ENCODE data around the gene PDPK1.
A peak's percentile ranks its signal among the peaks of the same experiment; 100 is the strongest.
"Not testable (repeated sequence)": the region's sequence is repeated elsewhere in the genome, so short reads cannot be mapped to it uniquely, and the experiment has no call there.

PDPK1 gene

DNA sequence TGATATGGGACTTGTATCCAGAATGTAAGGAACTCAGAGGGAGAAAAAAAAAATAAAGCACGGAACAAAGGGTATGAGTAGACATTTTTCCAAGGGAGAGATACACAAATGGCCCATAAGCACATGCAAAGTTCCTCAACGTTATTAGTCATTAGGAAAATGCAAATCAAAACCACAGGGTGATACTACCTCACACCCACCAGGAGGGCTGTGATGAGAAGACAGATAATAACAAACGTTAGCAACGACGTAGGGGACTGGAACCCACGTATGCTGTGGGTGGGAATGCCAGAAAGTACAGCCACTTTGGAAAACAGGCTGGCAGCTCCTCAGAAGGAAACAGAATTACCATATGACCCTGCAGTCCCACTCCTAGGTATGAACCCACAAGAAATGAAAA is 34.9 kb downstream of the PDPK1 start:
- not testable (repeated sequence) for DNase-seq; H3K36me3 Mint-ChIP-seq (ENCODE audit: low read depth); H3K9me3 Mint-ChIP-seq; H3K27ac Mint-ChIP-seq; H3K27me3 Mint-ChIP-seq; H3K4me3 Mint-ChIP-seq; H3K4me1 Mint-ChIP-seq
- peak; percentile 86 for ATAC-seq

DNA sequence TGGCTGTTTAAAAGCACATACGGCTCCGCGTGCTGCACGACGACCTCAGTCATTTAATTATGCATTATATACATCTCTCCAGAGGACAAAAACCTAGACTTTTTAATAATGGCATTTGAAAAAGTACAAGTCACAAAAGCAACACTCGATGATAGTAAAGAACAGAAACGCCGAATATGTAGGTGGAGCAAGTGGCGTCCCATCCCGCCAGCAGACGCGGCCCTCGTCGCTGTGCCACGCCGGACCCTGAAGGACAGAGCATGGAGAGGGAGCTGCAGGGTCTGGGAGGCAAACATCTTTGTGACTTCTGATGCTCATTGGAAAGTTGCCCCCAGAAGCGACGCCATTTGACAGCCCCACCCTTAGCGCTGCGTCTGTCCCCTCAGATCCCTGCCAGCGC is 38.0 kb downstream of the PDPK1 start:
- not testable (repeated sequence) for H3K4me3 Mint-ChIP-seq; H3K4me1 Mint-ChIP-seq; H3K9me3 Mint-ChIP-seq; DNase-seq; ATAC-seq; H3K27me3 Mint-ChIP-seq; H3K36me3 Mint-ChIP-seq (ENCODE audit: low read depth); H3K27ac Mint-ChIP-seq

DNA sequence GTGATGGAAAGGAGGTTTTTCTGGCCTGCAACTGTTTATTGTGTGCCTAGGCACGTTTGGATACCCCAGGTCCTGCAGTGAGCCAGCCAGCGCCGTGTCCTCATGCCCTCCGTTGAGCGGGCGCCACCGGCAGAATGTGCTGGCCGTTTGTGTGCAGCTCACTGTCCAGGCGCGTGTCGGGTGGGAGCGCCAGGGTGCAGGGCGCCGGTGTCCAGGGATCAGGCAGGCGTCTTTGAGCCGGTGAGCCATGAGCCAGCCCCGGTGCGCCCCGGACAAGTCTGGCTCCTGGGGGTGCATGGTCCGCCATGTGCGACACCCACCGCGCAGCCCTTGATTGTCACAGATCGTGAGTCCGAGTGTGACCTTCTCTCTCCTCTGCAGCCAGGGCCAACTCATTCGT is 39.2 kb downstream of the PDPK1 start:
- not testable (repeated sequence) for ATAC-seq; H3K27ac Mint-ChIP-seq; H3K4me3 Mint-ChIP-seq; H3K27me3 Mint-ChIP-seq; H3K9me3 Mint-ChIP-seq; H3K4me1 Mint-ChIP-seq; H3K36me3 Mint-ChIP-seq (ENCODE audit: low read depth); DNase-seq

DNA sequence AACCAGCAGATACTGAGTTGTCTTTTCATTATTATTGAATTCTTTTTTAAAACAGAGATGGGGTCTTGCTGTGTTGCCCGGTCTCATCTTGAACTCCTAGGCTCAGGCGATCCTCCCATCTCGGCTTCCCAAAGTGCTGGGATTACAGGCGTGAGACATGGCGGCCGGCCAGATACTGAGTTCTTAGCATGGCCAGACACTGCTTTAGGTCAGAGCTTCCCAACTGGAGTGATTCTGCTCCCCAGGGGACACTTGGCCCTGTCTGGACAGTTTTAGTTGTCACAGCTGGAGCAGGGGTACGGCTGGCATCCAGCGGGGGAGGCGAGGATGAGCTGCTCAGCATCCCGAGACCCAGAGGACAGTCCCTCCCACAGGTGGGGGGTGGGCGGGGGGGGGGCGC is 41.1 kb downstream of the PDPK1 start:
- DNase-seq; H3K9me3 Mint-ChIP-seq; ATAC-seq; H3K27me3 Mint-ChIP-seq; H3K27ac Mint-ChIP-seq; H3K4me3 Mint-ChIP-seq; H3K36me3 Mint-ChIP-seq (ENCODE audit: low read depth); H3K4me1 Mint-ChIP-seq: not testable (repeated sequence)

DNA sequence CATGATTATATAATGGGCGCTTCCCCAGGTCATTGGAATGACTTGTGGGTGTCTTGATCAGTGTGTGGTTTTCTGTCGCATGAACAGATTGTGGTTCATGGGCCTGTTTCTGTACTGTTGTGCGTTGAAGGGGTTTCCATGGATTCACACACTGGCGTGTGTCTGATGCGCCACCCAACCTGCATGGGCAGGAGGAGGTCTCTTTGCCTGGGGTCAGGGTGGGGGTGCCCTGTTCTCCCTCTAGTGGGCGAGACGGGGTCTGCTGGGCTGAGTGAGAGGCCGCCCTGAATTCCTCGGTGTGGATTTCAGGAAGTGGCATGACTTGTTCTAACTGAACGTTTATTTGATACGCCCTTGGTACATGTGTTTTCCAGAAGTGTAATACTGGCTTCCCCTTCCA is 42.3 kb downstream of the PDPK1 start:
- peak; percentile 56 for ATAC-seq
- not testable (repeated sequence) for H3K4me1 Mint-ChIP-seq; H3K9me3 Mint-ChIP-seq; H3K4me3 Mint-ChIP-seq; DNase-seq; H3K36me3 Mint-ChIP-seq (ENCODE audit: low read depth); H3K27me3 Mint-ChIP-seq; H3K27ac Mint-ChIP-seq

DNA sequence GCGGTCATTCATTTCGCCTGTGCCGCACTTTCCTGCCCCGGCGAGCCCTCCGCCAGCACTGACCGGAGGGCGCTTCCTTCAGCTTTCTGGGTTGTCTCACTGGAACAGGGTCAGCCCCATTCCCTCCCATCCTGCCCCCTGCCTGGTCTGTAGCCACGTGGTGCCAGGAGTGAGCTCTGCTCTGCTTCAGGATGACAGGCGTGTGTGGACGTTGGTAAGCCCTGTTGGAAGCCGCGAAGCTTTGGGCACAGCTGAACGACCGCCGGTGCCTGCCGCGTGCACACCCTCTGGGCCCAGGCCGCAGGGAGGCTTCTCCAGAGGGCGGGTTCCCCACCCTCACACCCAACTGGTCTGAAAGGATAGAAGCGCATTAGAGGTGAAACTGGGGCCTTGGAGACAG is 43.0 kb downstream of the PDPK1 start:
- H3K27me3 Mint-ChIP-seq; H3K4me1 Mint-ChIP-seq; H3K27ac Mint-ChIP-seq; ATAC-seq; H3K9me3 Mint-ChIP-seq; DNase-seq; H3K36me3 Mint-ChIP-seq (ENCODE audit: low read depth); H3K4me3 Mint-ChIP-seq: not testable (repeated sequence)

DNA sequence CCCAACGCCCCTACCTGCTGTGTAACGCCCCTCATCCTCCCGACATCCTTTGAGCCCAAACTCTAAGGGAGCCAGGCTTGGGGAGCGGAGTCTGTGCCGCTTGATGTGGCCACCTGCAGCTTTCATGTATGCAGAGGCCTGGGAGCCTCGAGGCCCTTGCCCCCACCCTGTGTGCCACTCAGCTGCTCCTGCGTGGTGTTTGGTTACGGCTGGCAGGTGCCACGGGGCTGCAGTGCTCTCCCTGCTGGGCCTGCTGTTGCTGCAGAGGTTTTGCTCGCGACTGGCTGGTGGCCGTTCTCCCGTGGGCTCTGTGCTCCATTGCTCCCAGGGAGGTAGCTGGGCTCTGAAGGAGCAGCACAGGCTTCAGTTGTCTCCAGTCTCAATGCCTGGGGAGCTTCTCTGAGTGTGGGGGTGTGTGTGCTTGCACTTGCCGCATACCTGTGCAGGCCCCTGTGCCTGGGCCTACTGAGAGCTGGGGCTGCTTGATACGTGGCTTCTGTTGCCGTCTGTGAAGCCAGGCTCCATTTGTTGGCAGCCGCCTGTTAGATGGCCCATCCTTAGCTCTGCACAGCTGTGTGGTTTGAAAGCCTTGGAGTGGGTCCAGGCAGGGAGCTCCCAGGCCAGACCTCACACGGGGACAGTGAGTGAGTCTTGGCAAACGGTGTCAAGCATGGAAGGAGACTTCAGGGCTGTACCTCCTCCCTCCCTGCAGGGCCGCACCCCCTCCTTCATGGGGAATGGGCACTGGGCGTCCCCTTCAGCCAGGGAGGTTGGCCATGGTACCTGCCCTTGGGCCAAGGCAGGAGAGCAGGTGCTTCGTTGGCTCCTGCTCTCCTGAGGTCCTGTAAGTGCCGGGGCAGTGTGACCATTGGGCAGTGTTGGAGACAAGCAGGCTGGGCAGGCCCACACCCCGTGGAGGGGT is 47.2 kb downstream of the PDPK1 start:
- DNase-seq = no peak
- Mint-ChIP-seq H3K27me3 (no peaks in the 10 kb centered on the region), H3K9me3 (no peaks in the 10 kb centered on the region), H3K27ac (no peak overlapping the region), H3K4me1 (peaks cover 4% of the 10 kb centered on the region), H3K36me3 (ENCODE audit: low read depth) (peaks cover 17% of the 10 kb centered on the region), H3K4me3 (no peak overlapping the region)
- no peak for ATAC-seq

DNA sequence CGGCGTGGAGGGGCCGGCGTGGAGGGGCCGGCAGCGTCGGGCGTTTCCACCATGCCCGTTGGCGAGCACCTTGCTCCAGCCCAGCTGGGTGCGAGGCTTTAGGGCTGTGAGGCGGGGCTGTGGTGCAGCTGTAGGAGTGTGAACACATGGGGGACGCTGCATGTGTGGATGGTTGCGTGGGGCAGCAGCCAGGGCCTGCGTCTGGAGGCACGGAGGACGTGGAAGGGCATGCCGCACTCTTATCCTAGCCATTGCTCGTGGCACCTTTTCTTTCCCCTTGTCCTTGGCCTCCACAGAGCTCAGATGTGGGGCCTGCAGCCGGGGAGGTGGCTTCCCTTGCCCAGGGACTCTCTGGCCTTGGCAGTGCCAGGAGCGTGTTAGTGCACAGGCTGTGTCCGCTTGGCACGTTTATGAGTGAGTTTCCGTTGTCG is 47.8 kb downstream of the PDPK1 start:
- H3K27me3 Mint-ChIP-seq = no peaks in the 10 kb centered on the region
- no peak overlapping the region for H3K4me3 Mint-ChIP-seq
- no peak for DNase-seq
- peaks cover 23% of the 10 kb centered on the region for H3K36me3 Mint-ChIP-seq (ENCODE audit: low read depth)
- no peak overlapping the region for H3K27ac Mint-ChIP-seq
- no peak for ATAC-seq
- no peaks in the 10 kb centered on the region for H3K9me3 Mint-ChIP-seq
- peaks cover 10% of the 10 kb centered on the region for H3K4me1 Mint-ChIP-seq

DNA sequence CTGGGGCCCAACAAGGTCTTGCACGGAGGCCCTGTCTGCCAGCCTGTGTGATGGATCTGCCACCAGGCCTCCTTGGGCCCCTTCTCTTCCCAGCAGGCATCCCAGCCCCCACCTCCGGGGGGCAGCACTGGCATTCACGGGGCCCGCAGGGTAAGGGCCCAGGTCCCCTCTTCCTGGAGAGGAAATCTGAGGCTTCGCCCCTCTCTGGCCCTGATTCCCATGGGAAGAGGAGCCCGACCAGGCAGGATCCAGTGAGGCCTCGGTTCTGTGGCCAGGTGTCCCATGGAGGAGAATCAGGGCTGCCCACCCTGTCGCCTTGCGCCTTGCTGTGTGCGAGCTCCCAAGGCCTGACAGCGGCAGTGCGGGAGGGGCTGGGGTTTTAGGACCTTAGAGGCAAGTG is 48.4 kb downstream of the PDPK1 start:
- H3K27ac Mint-ChIP-seq = no peak overlapping the region
- H3K9me3 Mint-ChIP-seq = no peaks in the 10 kb centered on the region
- no peaks in the 10 kb centered on the region for H3K27me3 Mint-ChIP-seq
- H3K4me3 Mint-ChIP-seq = no peak overlapping the region
- DNase-seq (peak; percentile 25), ATAC-seq (no peak)
- H3K36me3 Mint-ChIP-seq (ENCODE audit: low read depth) = peaks cover 23% of the 10 kb centered on the region
- peaks cover 11% of the 10 kb centered on the region for H3K4me1 Mint-ChIP-seq

DNA sequence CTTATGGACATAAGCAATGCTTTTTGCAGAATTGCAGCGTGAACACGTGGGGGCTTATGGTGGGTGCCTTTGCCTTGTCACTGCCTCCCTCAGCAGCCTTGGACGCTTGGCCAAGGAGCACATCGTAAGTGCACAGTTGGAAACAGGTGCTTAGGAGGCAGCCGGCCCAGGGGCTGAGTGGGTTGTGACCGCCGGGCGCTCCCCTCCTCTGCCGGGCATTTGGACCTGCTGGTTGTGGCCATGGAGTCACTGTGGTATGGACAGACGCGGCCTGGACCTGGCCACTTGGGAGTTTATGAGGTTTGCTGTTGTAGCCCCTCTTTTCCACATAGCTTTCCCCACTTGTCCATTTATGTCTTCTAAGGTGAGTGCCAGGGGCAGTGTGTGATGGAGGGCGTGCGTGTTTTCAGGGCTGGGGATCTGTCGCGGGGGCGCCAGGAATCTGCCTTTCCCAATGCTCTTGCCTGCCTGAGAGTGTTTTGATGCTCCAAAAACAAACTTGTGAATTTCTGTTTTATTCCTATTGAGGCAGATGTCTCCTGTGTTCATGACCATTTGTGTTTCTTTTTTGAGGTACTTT is 49.2 kb downstream of the PDPK1 start:
- Mint-ChIP-seq H3K27ac (peak overlapping the region; percentile 34), H3K36me3 (ENCODE audit: low read depth) (peaks cover 23% of the 10 kb centered on the region), H3K27me3 (no peaks in the 10 kb centered on the region), H3K4me3 (no peak overlapping the region), H3K9me3 (no peaks in the 10 kb centered on the region), H3K4me1 (peaks cover 15% of the 10 kb centered on the region)
- ATAC-seq = no peak
- no peak for DNase-seq

DNA sequence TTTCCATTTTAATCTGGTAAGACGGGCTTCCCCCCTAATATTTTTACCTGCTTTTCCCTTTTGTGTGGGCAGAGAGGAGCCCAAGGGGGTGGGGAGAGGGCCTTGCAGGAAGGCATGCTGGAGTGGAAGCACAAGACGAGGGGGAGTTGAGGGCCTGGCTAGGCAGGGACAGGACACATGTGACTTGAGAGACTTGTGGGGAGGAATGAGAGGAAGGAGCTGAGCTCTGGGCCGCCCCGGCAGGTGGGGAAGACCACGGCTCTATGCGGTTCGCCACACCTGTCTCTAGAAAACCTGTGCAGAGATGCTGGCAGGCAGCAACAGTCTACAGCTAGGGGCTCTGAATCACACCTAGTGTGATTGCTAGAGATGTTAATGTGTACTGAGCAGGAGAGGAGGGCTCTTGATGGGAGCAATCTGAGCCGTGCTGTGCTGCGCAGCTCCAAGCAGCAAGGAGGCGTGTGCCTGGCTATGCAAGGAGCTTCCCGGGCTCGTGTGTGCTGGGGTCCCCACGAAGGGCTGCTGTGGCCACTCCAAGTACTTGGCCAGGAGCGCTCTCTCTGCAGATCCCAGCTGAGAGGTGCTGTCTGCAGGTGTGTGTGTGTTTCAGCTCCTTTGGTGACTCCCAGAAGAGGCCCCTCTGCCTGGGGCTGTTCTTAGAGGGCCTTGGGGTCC is 50.2 kb downstream of the PDPK1 start:
- peaks cover 23% of the 10 kb centered on the region for H3K36me3 Mint-ChIP-seq (ENCODE audit: low read depth)
- H3K27ac Mint-ChIP-seq = no peak overlapping the region
- no peak for ATAC-seq
- H3K9me3 Mint-ChIP-seq = no peaks in the 10 kb centered on the region
- peaks cover 25% of the 10 kb centered on the region for H3K4me1 Mint-ChIP-seq
- H3K27me3 Mint-ChIP-seq = no peaks in the 10 kb centered on the region
- H3K4me3 Mint-ChIP-seq = no peak overlapping the region
- no peak for DNase-seq

DNA sequence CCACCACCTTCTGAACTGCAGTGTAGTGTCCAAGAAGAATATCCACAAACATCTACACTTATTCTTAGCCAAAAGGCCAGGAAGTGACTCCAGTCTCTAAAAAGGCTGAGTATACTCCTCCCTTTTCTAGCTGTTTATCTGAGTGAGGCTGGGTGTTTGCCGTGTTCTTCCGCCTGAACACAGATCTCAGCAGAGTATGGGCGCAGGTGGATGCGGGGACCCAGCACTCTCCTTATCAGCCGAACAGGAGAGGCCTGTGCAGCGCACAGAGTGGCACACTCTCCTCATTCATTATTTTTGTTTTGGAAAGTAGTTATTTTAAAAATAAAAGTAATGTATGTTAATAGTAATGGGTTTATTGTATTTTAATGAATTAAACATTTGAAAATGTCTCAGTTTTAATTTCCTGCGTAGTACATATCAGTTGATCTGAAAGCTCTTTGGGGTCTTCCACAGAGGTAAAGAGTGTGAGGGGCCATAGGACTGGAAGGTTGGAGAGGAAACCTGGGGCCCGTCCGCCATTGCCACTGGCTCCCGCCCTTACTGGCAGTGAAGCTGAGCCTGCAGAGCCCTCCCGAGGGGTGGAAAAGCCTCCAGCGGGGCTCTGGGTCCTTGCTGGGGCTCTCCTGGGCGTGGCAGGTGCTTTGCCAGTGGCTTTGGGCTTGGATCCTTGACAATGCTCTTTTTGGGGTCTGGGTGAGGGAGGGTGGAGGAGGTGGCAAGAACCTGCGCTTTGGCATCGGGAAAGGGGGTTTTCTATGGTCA is 53.8 kb downstream of the PDPK1 start:
- H3K36me3 Mint-ChIP-seq (ENCODE audit: low read depth) = peaks cover 22% of the 10 kb centered on the region
- H3K27ac Mint-ChIP-seq = no peak overlapping the region
- H3K27me3 Mint-ChIP-seq = no peaks in the 10 kb centered on the region
- DNase-seq = no peak
- H3K4me1 Mint-ChIP-seq = peaks cover 38% of the 10 kb centered on the region
- no peak for ATAC-seq
- H3K9me3 Mint-ChIP-seq = no peaks in the 10 kb centered on the region
- H3K4me3 Mint-ChIP-seq = no peak overlapping the region

DNA sequence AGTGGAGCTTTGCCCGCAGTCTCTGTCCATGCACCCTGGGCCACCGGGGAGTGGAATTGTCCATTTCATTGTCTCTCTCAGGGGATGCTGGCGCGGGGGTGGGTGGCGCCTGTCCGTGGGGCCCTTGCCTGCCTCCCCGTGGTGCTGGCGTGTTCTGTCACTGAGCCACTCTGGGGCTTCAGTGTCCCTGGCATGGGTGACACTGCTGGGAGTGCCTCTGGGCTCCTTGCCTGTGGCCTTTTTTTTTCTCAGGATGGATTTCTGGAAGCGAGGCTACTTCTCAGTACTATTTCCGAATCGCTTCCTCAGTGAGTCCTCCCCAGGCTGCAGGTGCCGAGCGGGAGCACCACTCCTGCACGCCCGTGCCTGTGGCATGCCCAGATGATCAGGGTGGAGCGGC is 55.0 kb downstream of the PDPK1 start:
- Mint-ChIP-seq H3K4me1 (peaks cover 38% of the 10 kb centered on the region), H3K36me3 (ENCODE audit: low read depth) (peaks cover 18% of the 10 kb centered on the region), H3K27me3 (no peaks in the 10 kb centered on the region), H3K27ac (peak overlapping the region; percentile 78), H3K4me3 (peak overlapping the region; percentile 52), H3K9me3 (no peaks in the 10 kb centered on the region)
- DNase-seq (no peak), ATAC-seq (no peak)

DNA sequence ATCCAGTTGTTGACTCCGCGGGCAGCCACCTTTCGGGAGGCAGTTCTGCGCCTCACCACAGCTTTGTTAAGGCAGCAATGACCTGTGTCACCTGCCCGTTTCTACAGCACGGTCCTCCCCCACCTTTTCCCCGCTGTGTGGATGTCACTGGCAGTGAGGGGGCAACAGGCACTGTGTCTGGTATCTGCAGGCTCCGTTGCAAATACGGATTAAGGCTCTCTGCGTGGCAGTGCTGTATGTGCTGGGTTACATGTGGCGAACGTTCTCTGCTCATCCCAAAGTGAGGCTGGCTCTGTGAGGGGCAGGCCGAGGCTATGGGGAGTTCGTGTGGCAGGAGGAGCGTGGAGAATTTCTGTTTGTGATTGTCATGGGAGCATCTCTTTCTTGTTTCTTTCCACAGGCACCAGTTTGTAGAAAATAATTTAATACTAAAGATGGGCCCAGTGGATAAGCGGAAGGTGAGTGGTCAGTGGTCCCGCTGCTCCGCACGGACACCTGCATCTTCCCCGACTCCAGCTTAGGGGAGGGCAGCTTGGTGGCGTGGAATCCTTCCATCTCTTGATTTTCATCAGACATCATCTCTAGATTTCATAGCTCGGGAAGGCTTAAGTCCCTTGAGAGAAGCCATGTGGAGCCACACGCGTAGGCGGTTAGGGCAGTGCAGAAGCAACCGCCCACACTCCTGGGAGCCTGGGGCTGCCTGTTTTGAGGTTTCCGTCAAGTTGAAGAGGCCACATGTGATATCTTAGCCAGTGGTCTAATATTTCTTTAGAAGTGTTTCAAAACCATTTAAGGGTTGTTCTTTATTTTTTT is 57.8 kb downstream of the PDPK1 start:
- H3K27me3 Mint-ChIP-seq = no peaks in the 10 kb centered on the region
- ATAC-seq = no peak
- no peak overlapping the region for H3K4me3 Mint-ChIP-seq
- H3K4me1 Mint-ChIP-seq = peaks cover 28% of the 10 kb centered on the region
- H3K9me3 Mint-ChIP-seq = no peaks in the 10 kb centered on the region
- peak overlapping the region; percentile 32 for H3K27ac Mint-ChIP-seq
- H3K36me3 Mint-ChIP-seq (ENCODE audit: low read depth) = peaks cover 7% of the 10 kb centered on the region
- no peak for DNase-seq

All from activated naive CD8-positive, alpha-beta T cell treated with anti-CD3 and anti-CD28 coated beads, Interleukin-2, amount 50 U/mL, for 24 hours (primary cell).